T-helper 2 cell treated with Interferon-gamma antibody and Interleukin-4, amounts not matched to agents 5 μg/mL and 100 μg/mL, for 36 hours (primary cell): ENCODE results near the gene SLC28A2.
"Not testable (repeated sequence)": the region's sequence is repeated elsewhere in the genome, so short reads cannot be mapped to it uniquely, and the experiment has no call there.

Experiments
- DNase-seq: peaks from one replicate; pipeline ENCODE4 v3.0.0; 2021; ENCODE audit warnings: low spot score
- H3K27ac Mint-ChIP-seq: one replicate; pipeline ENCODE4 v1.8.0; 2021; ENCODE audit warnings: mild to moderate bottlenecking, mixed read lengths
- H3K27me3 Mint-ChIP-seq: one replicate; pipeline ENCODE4 v1.8.0; 2021; ENCODE audit warnings: low read depth, mixed read lengths
- H3K36me3 Mint-ChIP-seq: one replicate; pipeline ENCODE4 v1.8.0; 2021; ENCODE audit warnings: low read depth, mixed read lengths
- H3K4me1 Mint-ChIP-seq: one replicate; pipeline ENCODE4 v1.8.0; 2021; ENCODE audit warnings: low read depth, mixed read lengths
- H3K4me3 Mint-ChIP-seq: one replicate; pipeline ENCODE4 v1.8.0; 2022; ENCODE audit warnings: mild to moderate bottlenecking, moderate library complexity, mixed read lengths
- H3K9me3 Mint-ChIP-seq: one replicate; pipeline ENCODE4 v1.8.0; 2021; ENCODE audit warnings: mixed read lengths

The SLC28A2 gene

DNA sequence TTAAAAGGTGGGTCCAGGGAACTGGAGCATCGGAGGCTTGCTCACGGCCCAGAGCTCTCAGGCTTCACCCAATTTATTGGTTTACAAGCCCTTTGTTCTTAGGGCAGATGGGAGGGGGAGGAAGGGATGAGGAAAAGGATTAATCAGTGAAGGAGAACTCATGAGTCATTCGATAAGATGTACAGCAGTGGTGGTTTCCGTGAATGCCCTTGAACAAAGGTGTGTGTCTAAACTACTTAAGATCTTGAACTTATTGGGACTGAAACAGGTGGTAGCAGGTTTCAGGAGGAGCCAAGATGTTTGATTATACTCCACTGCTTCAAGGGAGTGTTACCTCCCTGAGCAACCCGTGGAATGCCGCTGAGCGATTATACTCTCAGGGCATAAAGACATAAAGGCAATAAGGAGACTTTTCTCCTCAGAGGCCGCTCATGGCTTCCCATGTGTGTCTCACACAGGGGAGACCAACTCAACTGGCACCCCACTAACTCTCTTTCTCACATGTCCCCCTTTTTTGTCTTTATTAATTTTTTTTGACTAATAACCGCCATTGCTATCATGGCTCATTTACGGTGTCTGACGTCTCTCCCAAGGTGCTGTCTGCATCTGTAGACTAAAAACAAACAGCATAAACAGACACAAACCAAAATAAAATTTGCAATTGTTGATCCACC, 17.3 kb upstream of the SLC28A2 start:
- Mint-ChIP-seq H3K4me1 (no peaks in the 10 kb centered on the region), H3K27me3 (peaks cover 2% of the 10 kb centered on the region), H3K9me3 (peaks cover 32% of the 10 kb centered on the region)

GRCh38 chr15:45236806-45237205, 15.2 kb upstream of the SLC28A2 start:
- DNase-seq, H3K4me3 Mint-ChIP-seq, H3K27ac Mint-ChIP-seq, H3K36me3 Mint-ChIP-seq, H3K27me3 Mint-ChIP-seq, H3K4me1 Mint-ChIP-seq: not testable (repeated sequence)
- peaks cover 41% of the 10 kb centered on the region for H3K9me3 Mint-ChIP-seq

More for the DNA sequence above, 17.3 kb upstream of the SLC28A2 start:
- no peaks in the 10 kb centered on the region for H3K36me3 Mint-ChIP-seq
- DNase-seq: no peak
- no peak overlapping the region for H3K27ac Mint-ChIP-seq
- H3K4me3 Mint-ChIP-seq: no peak overlapping the region

DNA sequence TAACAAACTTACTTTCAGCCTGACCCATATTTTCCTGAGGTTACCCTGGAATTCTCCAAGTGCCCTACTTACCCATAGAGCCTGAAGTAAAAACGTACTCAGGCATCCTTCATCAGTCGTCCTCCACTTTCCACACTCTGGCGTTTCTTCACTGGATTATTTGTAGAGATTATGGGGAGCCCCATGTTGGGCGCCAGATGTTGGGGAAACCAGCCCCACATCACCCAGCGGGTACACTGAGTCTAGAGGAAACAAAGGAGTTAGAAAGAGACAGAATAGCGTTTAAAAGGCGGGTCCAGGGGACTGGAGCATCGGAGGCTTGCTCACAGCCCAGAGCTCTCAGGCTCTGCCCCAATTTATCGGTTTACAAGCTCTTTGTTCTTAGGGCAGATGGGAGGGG, 9.7 kb upstream of the SLC28A2 start:
- no peak for DNase-seq
- peaks cover 5% of the 10 kb centered on the region for H3K36me3 Mint-ChIP-seq
- H3K9me3 Mint-ChIP-seq: peaks cover 55% of the 10 kb centered on the region

DNA sequence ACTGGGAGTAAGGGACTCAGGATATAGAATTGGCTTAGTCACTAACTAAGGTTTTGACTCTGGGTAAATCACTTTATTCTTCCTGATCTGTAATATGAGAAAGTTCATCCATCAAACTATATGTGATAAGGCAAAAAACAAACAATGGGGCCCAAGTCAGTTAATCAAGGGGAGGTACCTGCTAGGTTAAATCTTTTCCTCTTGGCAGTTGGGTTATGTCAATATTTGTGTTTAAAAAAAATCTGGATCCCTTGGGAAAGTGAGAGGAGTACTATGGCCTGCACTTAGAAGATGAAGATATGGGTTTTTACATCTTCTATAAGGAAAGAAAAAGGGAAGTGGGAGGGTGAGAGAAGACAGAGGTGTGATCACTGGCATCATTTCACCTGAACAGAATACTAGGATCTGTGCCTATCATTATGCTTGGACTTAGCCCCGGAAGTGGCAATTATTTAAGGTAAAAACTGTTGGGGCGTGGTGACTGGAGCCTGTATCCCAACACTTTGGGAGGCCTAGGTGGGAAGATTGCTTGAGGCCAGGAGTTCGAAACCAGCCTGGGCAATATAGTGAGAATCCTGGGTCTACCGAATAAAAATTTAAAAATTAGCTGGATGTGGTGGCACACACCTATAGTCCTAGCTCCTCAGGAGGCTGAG, 2.8 kb upstream of the SLC28A2 start:
- no peak overlapping the region for H3K4me3 Mint-ChIP-seq
- H3K27ac Mint-ChIP-seq: no peak overlapping the region

More for the DNA sequence above, 9.7 kb upstream of the SLC28A2 start:
- Mint-ChIP-seq H3K27me3 (no peaks in the 10 kb centered on the region), H3K4me1 (no peaks in the 10 kb centered on the region), H3K4me3 (no peak overlapping the region), H3K27ac (no peak overlapping the region)

DNA sequence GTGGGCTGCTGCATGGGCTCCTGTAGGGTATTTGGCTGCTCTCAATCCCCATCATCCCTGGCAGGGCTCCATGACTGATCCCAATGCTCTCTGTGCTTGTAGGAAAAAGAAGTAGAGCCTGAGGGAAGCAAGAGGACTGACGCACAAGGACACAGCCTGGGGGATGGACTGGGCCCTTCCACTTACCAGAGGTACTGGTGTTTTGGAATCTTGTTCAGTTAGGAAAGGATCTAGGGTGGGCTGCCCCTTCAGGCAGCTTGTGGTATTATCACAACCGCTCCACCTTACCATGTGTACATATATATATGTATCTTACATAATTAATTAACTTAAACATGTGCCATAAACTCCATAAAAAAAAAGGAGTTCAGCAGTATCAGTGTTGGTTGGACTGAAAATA, 1.3 kb downstream of the SLC28A2 start:
- Mint-ChIP-seq H3K27ac (no peak overlapping the region), H3K27me3 (no peaks in the 10 kb centered on the region), H3K36me3 (no peaks in the 10 kb centered on the region), H3K4me3 (no peak overlapping the region), H3K4me1 (no peaks in the 10 kb centered on the region), H3K9me3 (no peaks in the 10 kb centered on the region)
- DNase-seq: no peak

More for the DNA sequence above, 2.8 kb upstream of the SLC28A2 start:
- no peaks in the 10 kb centered on the region for H3K27me3 Mint-ChIP-seq
- H3K36me3 Mint-ChIP-seq: peaks cover 2% of the 10 kb centered on the region
- H3K9me3 Mint-ChIP-seq: peaks cover 12% of the 10 kb centered on the region
- no peaks in the 10 kb centered on the region for H3K4me1 Mint-ChIP-seq
- DNase-seq: no peak

GRCh38 chr15:45254405-45254804, 2.4 kb downstream of the SLC28A2 start:
- Mint-ChIP-seq H3K27ac (no peak overlapping the region), H3K4me1 (no peaks in the 10 kb centered on the region), H3K27me3 (no peaks in the 10 kb centered on the region), H3K9me3 (no peaks in the 10 kb centered on the region), H3K4me3 (no peak overlapping the region), H3K36me3 (no peaks in the 10 kb centered on the region)
- DNase-seq: no peak

DNA sequence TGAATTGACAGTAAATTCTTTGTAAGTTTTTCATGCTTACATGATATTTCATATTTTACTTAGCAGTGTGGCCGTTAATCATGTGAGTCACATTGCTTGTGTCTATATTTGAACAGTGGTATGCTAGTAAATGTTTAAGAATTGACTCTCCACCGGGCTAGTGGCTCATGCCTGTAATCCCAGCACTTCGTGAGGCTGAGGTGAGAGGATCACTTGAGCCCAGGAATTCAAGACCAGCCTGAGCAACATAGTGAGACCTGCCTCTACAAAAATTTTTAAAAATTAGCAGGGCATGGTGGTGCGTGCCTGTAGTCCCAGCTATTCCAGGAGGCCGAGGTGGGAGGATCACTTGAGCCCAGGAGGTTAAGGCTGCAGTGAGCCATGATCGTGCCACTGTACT, 2.8 kb downstream of the SLC28A2 start:
- not testable (repeated sequence) for DNase-seq, H3K4me1 Mint-ChIP-seq, H3K9me3 Mint-ChIP-seq, H3K27ac Mint-ChIP-seq, H3K27me3 Mint-ChIP-seq, H3K36me3 Mint-ChIP-seq, H3K4me3 Mint-ChIP-seq

GRCh38 chr15:45259796-45260195, 7.8 kb downstream of the SLC28A2 start:
- Mint-ChIP-seq H3K9me3 (no peaks in the 10 kb centered on the region), H3K36me3 (no peaks in the 10 kb centered on the region), H3K27me3 (peaks cover 7% of the 10 kb centered on the region), H3K27ac (no peak overlapping the region), H3K4me1 (no peaks in the 10 kb centered on the region), H3K4me3 (no peak overlapping the region)
- DNase-seq: no peak

- no peaks in the 10 kb centered on the region for H3K9me3 Mint-ChIP-seq
- peaks cover 7% of the 10 kb centered on the region for H3K27me3 Mint-ChIP-seq
- no peaks in the 10 kb centered on the region for H3K4me1 Mint-ChIP-seq
- DNase-seq: no peak
- no peak overlapping the region for H3K4me3 Mint-ChIP-seq
- H3K27ac Mint-ChIP-seq: no peak overlapping the region
- H3K36me3 Mint-ChIP-seq: no peaks in the 10 kb centered on the region
Observed at GRCh38 chr15:45262906-45263461, 10.9 kb downstream of the SLC28A2 start.

- H3K9me3 Mint-ChIP-seq: no peaks in the 10 kb centered on the region
Observed at GRCh38 chr15:45263854-45264253, 11.8 kb downstream of the SLC28A2 start.

GRCh38 chr15:45265506-45265905, 13.5 kb downstream of the SLC28A2 start:
- no peak for DNase-seq
- no peaks in the 10 kb centered on the region for H3K4me1 Mint-ChIP-seq

More at GRCh38 chr15:45263854-45264253, 11.8 kb downstream of the SLC28A2 start:
- Mint-ChIP-seq H3K4me1 (no peaks in the 10 kb centered on the region), H3K4me3 (no peak overlapping the region), H3K27me3 (peaks cover 7% of the 10 kb centered on the region), H3K36me3 (no peaks in the 10 kb centered on the region), H3K27ac (no peak overlapping the region)
- no peak for DNase-seq

GRCh38 chr15:45268135-45268534, 16.1 kb downstream of the SLC28A2 start:
- no peak overlapping the region for H3K4me3 Mint-ChIP-seq
- H3K27me3 Mint-ChIP-seq: peaks cover 3% of the 10 kb centered on the region
- H3K9me3 Mint-ChIP-seq: no peaks in the 10 kb centered on the region
- H3K27ac Mint-ChIP-seq: no peak overlapping the region
- no peaks in the 10 kb centered on the region for H3K4me1 Mint-ChIP-seq
- no peak for DNase-seq
- no peaks in the 10 kb centered on the region for H3K36me3 Mint-ChIP-seq

More at GRCh38 chr15:45265506-45265905, 13.5 kb downstream of the SLC28A2 start:
- H3K27me3 Mint-ChIP-seq: peaks cover 7% of the 10 kb centered on the region
- no peak overlapping the region for H3K27ac Mint-ChIP-seq
- no peak overlapping the region for H3K4me3 Mint-ChIP-seq
- no peaks in the 10 kb centered on the region for H3K9me3 Mint-ChIP-seq
- H3K36me3 Mint-ChIP-seq: no peaks in the 10 kb centered on the region

DNA sequence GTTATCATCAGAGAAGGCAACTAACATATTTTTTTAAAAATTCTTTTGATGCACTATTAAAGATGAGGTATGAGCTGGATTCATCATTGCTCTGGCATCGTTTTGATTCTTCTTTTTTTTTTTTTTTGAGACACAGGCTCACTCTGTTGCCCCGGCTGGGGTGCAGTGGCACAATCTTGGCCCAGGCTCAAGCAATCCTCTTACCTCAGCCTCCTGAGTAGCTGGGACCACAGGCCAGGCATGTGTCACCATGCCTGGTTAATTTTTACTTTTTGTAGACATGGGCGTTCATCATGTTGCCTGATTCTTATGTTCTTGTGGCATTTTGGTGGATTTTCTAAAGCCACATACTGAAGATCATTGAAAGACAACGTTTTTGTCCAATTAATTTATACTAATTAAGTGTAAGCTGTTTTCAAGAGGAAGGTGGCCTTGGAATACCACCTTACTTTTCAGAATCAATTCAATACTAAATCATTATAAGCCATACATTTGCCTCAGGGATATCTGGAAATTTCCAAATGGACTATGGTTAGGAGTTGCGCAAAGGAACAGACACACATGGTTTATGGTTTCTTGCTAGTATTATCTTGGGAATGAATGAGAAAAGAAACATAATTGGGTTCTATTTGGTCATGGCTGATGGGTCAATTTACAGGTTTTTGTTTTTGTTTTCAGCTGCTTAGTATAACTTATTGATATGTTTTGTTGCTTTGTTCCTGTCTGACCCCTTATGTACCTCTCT, 22.8 kb downstream of the SLC28A2 start:
- Mint-ChIP-seq H3K9me3 (no peaks in the 10 kb centered on the region), H3K36me3 (peaks cover 4% of the 10 kb centered on the region), H3K4me3 (no peak overlapping the region), H3K27ac (no peak overlapping the region), H3K4me1 (peaks cover 11% of the 10 kb centered on the region), H3K27me3 (peaks cover 3% of the 10 kb centered on the region)
- no peak for DNase-seq

DNA sequence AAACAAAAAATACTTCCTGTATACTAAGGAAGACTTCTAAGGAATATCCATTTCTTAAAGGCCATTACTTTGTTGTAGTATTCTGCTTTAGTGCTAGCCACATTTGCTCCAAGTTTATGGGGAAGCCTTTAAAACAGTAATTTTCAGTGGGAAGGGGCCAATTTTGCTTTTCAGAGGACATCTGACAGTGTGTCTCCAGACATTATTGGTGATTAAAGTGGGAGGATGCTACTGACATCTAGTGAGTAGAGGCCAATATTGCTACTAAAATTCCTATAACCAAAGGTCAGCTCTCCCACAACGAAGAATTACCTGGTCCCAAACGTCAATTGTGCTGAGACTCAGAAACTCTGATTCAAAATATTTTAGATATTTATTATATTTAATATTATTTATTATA, 24.8 kb downstream of the SLC28A2 start:
- Mint-ChIP-seq H3K4me3 (no peak overlapping the region), H3K27me3 (peaks cover 3% of the 10 kb centered on the region), H3K36me3 (peaks cover 4% of the 10 kb centered on the region), H3K4me1 (peaks cover 16% of the 10 kb centered on the region), H3K9me3 (peaks cover 3% of the 10 kb centered on the region), H3K27ac (no peak overlapping the region)
- no peak for DNase-seq
